Stimulated activated CD4-positive, alpha-beta T cell treated with anti-CD3 and anti-CD28 coated beads, Interleukin-4, amount 100 ng/mL, for 4 hours (primary cell): ENCODE measurements around the gene UEVLD.

ENCODE experiments used
- DNase-seq, 2 experiments: peaks; one replicate each; pipeline ENCODE4 v3.0.0-alpha.2; 2020

Gene UEVLD

DNA sequence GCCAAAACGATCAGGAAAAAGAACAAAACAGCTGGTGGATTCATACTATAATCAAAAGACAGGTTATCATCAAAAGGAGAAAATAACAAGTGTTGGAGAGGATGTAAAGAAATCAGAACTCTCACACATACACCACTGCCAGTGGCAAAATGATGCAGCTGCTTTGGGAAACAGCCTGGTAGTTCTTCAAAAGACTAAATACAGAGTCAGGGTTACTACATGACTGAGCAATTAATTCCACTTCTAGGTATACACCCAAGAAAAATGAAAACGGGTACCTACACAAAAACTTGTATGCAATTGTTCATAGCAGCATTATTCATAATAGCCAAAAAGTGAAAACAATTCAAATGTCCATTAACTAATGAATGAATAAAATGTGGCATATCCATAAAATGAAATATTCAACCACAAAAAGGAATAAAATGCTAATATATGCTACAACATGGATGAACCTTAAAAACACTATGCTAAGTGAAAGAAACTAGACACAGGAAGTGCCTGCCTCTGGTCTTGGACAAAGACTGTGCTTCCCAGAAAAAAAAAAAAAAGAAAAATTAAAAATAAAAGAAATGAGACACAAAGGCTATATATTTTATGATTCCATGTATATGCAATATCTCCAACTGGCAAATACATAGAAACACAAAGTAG lies 8.3 kb downstream of the UEVLD start:
- no peak for DNase-seq

- no peak for DNase-seq
These were observed 9.4 kb downstream of the UEVLD start for GRCh38 chr11:18578975-18579598.

DNA sequence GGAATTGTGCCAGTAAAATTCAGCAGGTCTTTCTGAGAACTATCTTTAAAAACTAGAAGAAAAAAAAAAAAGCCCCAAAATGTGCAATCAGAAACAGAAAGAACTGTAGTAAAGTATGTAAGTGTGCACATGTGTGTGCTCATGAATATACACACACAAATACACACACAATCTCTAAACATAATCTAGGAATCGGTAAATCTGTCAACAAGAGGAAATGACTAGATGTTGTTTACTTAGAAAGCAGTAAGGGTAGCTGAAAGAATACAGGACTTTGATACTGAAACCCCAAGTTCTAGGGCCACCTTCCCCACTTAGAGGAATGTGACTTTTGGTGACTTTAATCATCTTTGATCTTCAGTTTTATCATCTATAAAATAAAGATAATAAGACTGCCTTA lies 13.2 kb downstream of the UEVLD start:
- DNase-seq: no peak

- no peak for DNase-seq
These were observed 21.5 kb downstream of the UEVLD start for GRCh38 chr11:18567081-18567480.

DNA sequence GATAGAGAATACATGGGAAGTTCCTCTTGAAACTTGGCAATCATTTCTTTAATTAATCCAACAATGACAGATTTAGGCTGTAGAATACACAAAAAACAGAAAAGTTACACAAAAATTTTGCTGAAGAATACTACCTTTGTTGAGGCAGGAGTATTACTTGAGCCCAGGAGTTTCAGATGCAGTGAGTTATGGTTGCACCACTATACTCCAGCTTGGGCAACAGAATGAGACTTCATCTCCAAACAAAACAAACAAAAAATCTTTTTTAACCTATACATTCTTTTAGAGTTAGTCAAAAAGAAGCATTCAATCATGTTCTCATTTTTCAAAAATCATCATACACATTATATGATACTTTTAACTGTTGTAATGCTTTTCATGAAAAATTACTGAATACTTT lies 22.1 kb downstream of the UEVLD start:
- DNase-seq: no peak

DNA sequence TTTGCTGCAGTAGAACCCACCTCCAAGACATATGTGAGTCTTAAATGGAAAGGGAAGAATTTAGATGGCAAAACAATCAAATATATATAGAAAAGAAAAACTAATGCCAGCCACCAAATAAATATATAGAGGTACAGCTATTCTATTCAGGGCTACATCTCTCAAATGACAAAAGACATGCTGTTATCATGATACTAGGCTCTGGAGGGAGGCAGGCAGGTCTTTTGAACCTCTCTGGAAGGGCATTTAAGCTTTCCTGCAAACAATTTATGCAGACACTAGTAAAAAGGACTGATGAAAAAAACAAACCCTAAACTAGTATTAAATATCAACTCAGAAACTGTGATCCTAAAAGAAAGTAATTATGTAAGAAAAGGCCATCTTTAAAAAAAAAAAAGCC lies 24.4 kb downstream of the UEVLD start:
- DNase-seq: no peak

DNA sequence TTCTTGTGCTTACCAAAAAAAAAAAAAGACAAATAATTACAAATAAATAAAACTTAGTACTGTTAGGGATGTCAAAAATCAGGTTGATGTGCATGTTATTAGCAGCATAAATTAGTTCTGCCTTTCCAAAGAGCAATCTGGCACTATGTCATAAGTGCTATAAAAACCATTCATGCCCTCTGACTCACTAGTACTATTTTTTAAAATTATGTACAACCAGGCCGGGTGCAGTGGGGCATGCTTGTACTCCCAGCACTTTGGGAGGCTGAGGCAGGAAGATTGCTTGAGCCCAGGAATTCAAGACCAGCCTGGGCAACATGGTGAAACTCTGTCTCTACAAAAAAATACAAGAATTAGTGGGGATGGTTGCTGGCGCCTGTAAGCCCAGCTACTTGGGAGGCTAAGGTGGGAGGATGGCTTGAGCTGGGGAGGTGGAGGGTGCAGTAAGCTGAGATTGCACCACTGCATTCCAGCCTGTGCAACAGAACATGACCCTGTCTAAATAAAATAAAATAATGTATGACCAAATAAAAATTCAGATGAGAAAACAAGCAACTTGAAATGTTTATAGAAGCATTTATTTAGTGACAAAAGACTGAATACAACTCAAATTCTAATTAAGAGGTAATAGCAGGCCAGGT lies 25.3 kb downstream of the UEVLD start:
- no peak for DNase-seq

DNA sequence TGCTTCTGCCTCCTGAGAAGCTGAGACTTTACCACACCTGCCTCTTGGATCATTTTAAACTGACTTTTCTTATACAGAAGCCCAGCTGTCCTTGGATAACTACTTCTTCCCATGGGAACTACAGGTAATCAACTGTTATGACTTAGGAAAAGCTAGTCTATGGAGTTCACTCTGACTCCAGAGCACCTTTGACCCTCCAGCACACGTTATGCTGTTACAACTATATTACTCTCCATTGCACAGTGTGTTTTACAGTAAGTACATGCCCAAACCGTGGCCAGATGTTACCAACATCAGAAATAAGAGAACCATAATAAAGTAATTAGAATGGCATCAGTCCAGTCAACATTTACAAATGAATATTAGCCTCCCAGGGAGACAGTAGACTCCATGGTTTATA lies 40.5 kb downstream of the UEVLD start:
- no peak for DNase-seq

DNA sequence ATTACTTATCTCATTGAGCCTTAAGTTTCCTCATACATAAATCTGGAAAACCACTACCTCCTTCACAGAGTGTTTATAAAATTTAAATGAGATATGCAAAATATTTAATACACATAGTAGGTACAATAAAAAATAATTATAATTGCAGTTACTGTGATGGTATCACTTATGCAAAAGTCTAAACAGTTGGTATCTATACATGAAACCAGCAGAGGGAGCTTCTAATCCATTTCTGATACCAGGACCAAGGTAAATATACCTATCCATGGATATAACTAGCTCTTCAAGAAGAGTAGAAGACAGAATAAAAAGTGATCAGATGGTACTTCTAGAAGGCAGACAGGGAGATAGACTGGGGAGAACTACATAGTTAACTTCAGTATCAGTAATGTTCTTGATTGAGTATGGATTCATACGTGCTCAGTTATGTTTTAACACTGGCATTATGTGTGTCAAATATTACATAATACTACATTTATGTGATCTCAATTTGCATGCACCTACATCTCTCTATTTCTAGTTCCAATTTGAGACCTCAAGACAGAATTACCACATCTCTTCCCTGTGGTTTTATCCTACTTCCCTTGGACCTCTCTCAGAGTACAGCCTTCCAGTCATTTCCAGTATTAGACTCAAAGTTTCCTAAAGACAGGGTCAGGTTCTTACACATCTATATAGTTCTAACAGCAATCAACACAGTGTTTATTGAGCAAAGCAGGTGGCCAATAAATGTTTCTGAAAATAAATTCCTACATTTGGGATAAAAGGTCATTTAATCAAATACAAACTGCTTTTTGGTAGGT lies 48.1 kb downstream of the UEVLD start:
- DNase-seq: no peak

DNA sequence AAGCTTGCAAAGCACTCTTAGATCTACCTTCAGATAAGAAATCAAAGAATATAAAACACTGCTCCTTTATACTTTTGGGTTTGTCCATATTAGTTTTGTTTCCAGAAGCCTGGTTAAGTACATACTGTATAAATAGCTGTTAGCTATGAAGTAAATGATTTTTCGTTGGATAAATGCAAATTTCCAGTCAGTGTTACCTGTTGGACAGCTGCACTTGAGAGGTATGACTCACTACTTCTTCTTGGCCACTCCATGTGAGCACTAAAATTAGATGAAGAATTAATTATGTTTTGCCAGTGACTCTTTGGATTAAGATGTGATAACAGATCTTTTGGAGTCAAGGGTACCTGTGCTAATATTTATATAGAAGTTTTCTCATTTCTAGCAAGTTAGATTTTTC lies 52.3 kb downstream of the UEVLD start:
- DNase-seq: no peak

GRCh38 chr11:18534245-18534644 lies 54.3 kb downstream of the UEVLD start:
- DNase-seq: no peak

- DNase-seq: no peak
These were observed 55.2 kb downstream of the UEVLD start for GRCh38 chr11:18533365-18533764.

DNA sequence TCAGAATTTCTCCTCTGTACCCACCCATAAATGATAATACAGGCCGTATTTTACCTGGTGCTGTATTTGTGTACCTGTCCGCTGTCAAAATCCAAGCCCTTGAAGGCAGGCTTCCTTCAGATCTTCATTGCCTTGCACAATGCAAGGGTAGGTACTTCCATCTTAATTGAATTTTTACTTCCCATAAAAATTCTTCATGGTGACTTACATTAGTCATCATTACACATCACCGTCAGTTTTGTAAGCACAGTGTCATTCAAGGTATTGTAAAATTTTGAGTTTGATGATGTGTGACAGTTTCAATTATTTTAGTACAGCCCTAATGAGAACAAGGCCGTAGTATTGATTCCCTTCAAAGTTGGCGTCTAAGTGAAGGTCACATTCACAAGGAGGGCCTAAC lies 61.0 kb downstream of the UEVLD start:
- DNase-seq: no peak

GRCh38 chr11:18526521-18527296 lies 61.8 kb downstream of the UEVLD start, which contains the start of gene TSG101:
Gene TSG101, minus strand, starts transcription at chr11:18526942. Its CDS starts 126 bp downstream, at chr11:18526816.
- DNase-seq: peak; percentile 86 to 92

- DNase-seq: no peak
These were observed 62.4 kb downstream of the UEVLD start for GRCh38 chr11:18526130-18526520.

GRCh38 chr11:18524248-18524647 lies 64.3 kb downstream of the UEVLD start:
- DNase-seq: no peak

- no peak for DNase-seq
These were observed 65.5 kb downstream of the UEVLD start for GRCh38 chr11:18523084-18523483.

DNA sequence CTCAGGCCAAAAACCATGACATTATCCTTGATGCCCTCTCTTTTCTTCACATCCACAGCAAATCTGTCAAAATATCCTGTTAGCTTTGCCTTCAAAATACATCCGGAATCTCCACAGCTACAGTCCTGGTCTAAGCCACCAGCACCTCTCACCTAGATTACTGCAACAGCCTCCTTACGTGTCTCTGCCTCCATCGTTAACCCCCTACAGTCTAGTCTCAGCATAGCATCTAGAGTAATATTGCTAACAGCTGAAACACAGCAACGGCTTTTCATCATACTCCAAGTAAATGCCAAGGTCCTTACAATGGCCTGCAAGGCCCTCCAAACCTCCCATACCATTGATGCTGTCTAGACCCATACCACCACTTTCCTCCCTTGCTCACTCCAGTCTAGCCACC lies 66.1 kb downstream of the UEVLD start:
- DNase-seq: no peak

GRCh38 chr11:18521122-18521521 lies 67.4 kb downstream of the UEVLD start:
- DNase-seq: no peak

DNA sequence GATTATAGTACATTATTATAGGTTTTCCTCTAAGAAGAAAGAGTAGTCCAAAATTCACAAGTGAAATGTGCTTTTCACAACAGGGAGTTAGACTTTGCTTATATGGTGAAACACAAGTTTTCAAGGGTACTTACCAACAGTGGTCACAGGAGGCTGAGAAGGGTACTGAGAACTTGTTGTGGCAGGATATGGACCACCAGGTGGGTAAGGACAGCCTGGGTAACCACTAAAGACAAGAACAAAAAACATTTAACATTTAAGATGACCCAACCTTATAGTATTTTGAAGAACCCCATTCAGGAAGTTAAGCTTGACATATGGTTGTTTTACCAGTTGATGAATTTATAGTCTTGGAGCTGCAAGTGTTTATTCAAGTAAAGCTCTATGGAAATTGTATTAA lies 86.2 kb downstream of the UEVLD start:
- no peak for DNase-seq

DNA sequence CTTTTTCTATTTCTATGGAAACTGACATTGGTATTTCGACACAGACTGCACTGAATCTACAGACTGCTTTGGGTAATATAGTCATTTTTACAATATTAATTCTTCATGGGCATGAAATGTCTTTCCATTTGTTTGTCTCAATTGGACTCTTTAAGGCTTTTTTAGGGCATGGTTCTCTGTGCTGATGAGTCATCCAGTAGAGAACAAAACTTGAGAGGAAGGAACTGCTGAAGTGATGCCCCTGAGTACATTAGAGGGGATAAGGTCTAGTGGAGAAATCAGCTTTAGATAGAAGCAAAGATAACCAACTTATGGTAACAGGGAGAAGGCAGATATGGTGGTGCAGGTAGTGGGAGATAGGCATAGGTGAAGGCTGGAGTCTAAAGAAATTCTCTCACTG lies 86.9 kb downstream of the UEVLD start:
- DNase-seq: no peak

DNA sequence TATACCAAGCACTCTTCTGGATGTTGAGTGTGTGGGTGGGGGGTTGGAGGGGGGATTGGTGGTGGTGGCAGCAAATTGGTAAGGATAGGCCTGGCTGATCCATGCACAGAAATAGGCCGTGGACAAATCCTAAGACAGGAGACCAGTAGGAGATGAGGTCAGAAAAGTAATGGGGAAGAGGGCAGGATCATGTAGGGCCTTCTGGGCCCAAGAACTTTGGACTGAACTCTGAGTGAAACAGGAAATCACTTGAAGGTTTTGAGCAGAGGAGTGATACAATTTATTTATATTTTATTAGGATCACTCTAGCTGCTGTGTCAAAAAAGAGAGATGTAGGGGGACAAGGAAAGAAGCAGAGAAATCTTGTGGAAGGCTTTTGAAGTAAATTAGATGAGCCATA lies 90.5 kb downstream of the UEVLD start:
- DNase-seq: no peak

DNA sequence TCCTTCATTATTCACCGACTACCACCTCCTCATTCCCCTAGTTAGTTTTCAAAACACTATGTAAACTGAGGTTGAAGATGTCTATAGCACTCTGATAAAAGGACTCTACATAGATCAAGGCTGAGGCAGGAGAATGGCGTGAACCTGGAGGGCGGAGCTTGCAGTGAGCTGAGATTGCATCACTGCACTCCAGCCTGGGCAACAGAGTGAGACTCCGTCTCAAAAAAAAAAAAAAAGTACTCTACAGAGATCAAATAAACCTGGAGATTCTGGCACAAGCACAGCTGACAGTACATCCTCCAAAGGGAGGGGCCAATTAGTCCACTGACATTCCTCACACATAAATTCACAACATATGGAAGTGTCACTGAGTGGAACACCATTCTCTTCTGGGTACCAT lies 92.8 kb downstream of the UEVLD start:
- DNase-seq: no peak
